K562 (cell line): ENCODE data around the gene ACAT2. TPM values are rescaled to one million over a fixed set of nuclear protein-coding genes. Genes with fewer than 3 reads are reported as not detected.
A peak's percentile ranks its signal among the peaks of the same experiment; 100 is the strongest.

Experiments
- ARHGAP35 ChIP-seq: fragments of 450-650 bp; IDR thresholded peaks from 2 replicates; pipeline ENCODE4 v1.6.1; 2018; ENCODE audit not compliant: partially characterized antibody
- CBFA2T2 ChIP-seq: fragments of 450-650 bp; conservative IDR thresholded peaks from 2 replicates; pipeline ENCODE4 v1.6.1; 2017; ENCODE audit warnings: mild to moderate bottlenecking
- DIDO1 ChIP-seq: fragments of 450-650 bp; IDR thresholded peaks from 2 replicates; pipeline ENCODE4 v1.6.1; 2016; ENCODE audit warnings: low read depth, missing biosample characterization, missing genetic modification characterization
- HEY1 ChIP-seq: fragments of 250-450 bp; sonication (Bioruptor Pico); IDR thresholded peaks from 2 replicates; pipeline ENCODE4 v1.5.0; 2020; ENCODE audit warnings: mild to moderate bottlenecking, moderate library complexity, borderline replicate concordance
- HNRNPH1 ChIP-seq: fragments of 200-400 bp; formaldehyde crosslinking; optimal IDR thresholded peaks from 2 replicates; pipeline ENCODE3; 2017; ENCODE audit warnings: low read depth, mild to moderate bottlenecking, low read length, moderate library complexity
- KDM2B ChIP-seq: fragments of 250-450 bp; sonication (Bioruptor Pico); IDR thresholded peaks from 2 replicates; pipeline ENCODE4 v1.8.0; 2021; ENCODE audit warnings: mild to moderate bottlenecking, moderate library complexity
- POLR2AphosphoS2 ChIP-seq: IDR thresholded peaks from 2 replicates; pipeline ENCODE4 v1.6.1; 2012; ENCODE audit warnings: low read length, improper control_type of control experiment
- POLR2H ChIP-seq: IDR thresholded peaks from 2 replicates; pipeline ENCODE4 v1.6.1; 2016; ENCODE audit warnings: missing genetic modification characterization, low read depth, mild to moderate bottlenecking, control low read depth, missing compliant biosample characterization, moderate library complexity
- RBM15 ChIP-seq: fragments of 200-400 bp; formaldehyde crosslinking; IDR thresholded peaks from 2 replicates; pipeline ENCODE4 v1.6.1; 2018; ENCODE audit warnings: mild to moderate bottlenecking, low read length, moderate library complexity; ENCODE audit not compliant: insufficient read depth
- RBM25 ChIP-seq: fragments of 200-400 bp; formaldehyde crosslinking; IDR thresholded peaks from 2 replicates; pipeline ENCODE4 v1.6.1; 2018; ENCODE audit warnings: low read length, low read depth, moderate library complexity; ENCODE audit not compliant: severe bottlenecking
- ZNF121 ChIP-seq: sonication (generic); formaldehyde crosslinking; conservative IDR thresholded peaks from 2 replicates; pipeline ENCODE4 v1.8.0; 2022; ENCODE audit warnings: missing genetic modification reagents
- ZNF766 ChIP-seq: fragments of 200-800 bp; sonication (Bioruptor generic); conservative IDR thresholded peaks from 2 replicates; pipeline ENCODE4 v1.6.1; 2016; ENCODE audit warnings: missing genetic modification characterization, missing compliant biosample characterization
- ZNF79 ChIP-seq: fragments of 250-450 bp; sonication (Bioruptor Pico); IDR thresholded peaks from 2 replicates; pipeline ENCODE4 v1.4.0; 2020; ENCODE audit warnings: low read depth, mild to moderate bottlenecking, moderate library complexity
- polyA plus RNA-seq, 8 experiments: library from polyadenylated mRNA; depleted of rRNA in 4 of 8; stranded (reverse) in 5 of 8; unstranded in 3 of 8; fragments of >200 nt; fragmentation: Nextera tagmentation in 2 of 8; fragmentation: Illumina TruSeq in 1 of 8; extraction: Ambion mirVana in 2 of 8; extraction: Trizol in 1 of 8; gene quantifications; 2 replicates each; pipeline versions ENCODE4 v1.2.1 to v1.2.3, GENCODE V29; 2011 to 2014; ENCODE audit warnings: inconsistent platforms in 1 of 8, missing spikeins in 1 of 8
- total RNA-seq, 7 experiments: library from RNA; depleted of rRNA in 6 of 7; stranded (reverse); fragments of >200 nt in 6 of 7; fragmentation: Illumina TruSeq in 2 of 7; extraction: Trizol in 2 of 7; gene quantifications; 2 replicates each; pipeline versions ENCODE4 v1.2.1 to v1.2.3, GENCODE V29; 2011 to 2021; ENCODE audit warnings: low replicate concordance in 1 of 7
- TF ChIP-seq, protein P1 (sequence below): fragments of 250-450 bp; sonication (Bioruptor Pico); IDR thresholded peaks from 2 replicates; pipeline ENCODE4 v1.5.0; 2021; ENCODE audit warnings: mild to moderate bottlenecking, borderline replicate concordance
- TF ChIP-seq, protein P2 (sequence below): IDR thresholded peaks from 2 replicates; pipeline ENCODE4 v1.6.1; 2011; ENCODE audit not compliant: insufficient read length; ENCODE audit errors: extremely low read depth
- TF ChIP-seq, protein P3 (sequence below), 3 experiments: IDR thresholded peaks in 2 of 3; conservative IDR thresholded peaks in 1 of 3; 2 replicates each; pipeline ENCODE4 v1.5.1; 2011 to 2012; ENCODE audit warnings: low read length in 3 of 3, mild to moderate bottlenecking in 3 of 3, control low read depth in 2 of 3, improper control_type of control experiment in 1 of 3, inconsistent platforms in 1 of 3, low read depth in 1 of 3, mixed read lengths in 1 of 3, moderate library complexity in 1 of 3; ENCODE audit not compliant: insufficient read depth in 2 of 3
- TF ChIP-seq, protein P4 (sequence below): fragments of 250-450 bp; sonication (Bioruptor Pico); IDR thresholded peaks from 2 replicates; pipeline ENCODE4 v1.5.0; 2020; ENCODE audit warnings: mild to moderate bottlenecking, borderline replicate concordance

Gene ACAT2
- total and polyA plus RNA-seq, 9 of the 15 experiments (the other 6 are each of a cell fraction or from before 2014, with no cell fraction given): 63.0 to 309 (median 144) TPM

DNA sequence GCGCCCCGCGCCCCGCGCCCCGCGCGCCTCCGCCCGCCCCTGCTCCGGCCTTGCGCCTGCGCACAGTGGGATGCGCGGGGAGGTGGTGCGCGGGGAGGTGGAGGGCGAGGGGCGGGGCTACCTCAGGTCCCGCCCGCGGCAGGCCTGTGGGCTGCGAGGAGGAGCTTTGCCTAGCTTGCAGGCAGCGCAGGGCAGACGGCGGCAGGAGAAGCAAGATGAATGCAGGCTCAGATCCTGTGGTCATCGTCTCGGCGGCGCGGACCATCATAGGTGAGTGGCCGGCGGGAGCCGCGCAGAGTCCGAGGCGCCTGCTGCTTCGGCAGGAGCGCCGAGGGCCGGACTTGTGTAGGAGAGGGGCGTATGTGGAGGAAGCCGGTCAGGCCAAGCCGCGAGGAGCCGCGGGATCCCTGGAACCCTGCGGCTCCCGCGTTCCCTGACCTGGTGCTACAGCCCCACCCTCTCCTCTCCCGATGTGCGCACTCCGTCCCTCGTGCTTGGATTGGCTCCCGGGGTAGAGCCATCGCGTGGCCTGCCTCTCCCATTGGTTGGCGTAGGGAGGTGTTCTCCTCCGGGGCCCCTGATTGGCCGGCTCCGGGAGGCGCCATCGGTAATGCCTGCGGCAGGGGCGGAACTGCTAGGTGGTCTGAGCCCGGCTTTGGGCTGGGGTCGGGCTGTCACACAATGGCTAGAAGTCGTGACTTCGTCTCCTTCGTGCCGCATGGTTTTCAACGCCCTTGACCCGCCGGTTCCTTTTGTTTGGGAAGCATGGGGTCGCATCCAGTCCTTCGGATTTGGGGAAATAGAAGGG, at the start of gene ACAT2 (continued):
- TF ChIP-seq RBM15: no peak
- TF ChIP-seq ZNF121: no peak
- TF ChIP-seq, protein P1, sequence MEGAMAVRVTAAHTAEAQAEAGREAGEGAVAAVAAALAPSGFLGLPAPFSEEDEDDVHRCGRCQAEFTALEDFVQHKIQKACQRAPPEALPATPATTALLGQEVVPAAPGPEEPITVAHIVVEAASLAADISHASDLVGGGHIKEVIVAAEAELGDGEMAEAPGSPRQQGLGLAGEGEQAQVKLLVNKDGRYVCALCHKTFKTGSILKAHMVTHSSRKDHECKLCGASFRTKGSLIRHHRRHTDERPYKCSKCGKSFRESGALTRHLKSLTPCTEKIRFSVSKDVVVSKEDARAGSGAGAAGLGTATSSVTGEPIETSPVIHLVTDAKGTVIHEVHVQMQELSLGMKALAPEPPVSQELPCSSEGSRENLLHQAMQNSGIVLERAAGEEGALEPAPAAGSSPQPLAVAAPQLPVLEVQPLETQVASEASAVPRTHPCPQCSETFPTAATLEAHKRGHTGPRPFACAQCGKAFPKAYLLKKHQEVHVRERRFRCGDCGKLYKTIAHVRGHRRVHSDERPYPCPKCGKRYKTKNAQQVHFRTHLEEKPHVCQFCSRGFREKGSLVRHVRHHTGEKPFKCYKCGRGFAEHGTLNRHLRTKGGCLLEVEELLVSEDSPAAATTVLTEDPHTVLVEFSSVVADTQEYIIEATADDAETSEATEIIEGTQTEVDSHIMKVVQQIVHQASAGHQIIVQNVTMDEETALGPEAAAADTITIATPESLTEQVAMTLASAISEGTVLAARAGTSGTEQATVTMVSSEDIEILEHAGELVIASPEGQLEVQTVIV (CRISPR knock-in tag): no peak
- TF ChIP-seq CBFA2T2: no peak
- TF ChIP-seq, protein P2, sequence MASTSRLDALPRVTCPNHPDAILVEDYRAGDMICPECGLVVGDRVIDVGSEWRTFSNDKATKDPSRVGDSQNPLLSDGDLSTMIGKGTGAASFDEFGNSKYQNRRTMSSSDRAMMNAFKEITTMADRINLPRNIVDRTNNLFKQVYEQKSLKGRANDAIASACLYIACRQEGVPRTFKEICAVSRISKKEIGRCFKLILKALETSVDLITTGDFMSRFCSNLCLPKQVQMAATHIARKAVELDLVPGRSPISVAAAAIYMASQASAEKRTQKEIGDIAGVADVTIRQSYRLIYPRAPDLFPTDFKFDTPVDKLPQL: no peak
- peak; percentile 90; the same call in 1 of the 2 replicates for TF ChIP-seq KDM2B (CRISPR knock-in tag)
- no peak for TF ChIP-seq ARHGAP35
- TF ChIP-seq, protein P3, sequence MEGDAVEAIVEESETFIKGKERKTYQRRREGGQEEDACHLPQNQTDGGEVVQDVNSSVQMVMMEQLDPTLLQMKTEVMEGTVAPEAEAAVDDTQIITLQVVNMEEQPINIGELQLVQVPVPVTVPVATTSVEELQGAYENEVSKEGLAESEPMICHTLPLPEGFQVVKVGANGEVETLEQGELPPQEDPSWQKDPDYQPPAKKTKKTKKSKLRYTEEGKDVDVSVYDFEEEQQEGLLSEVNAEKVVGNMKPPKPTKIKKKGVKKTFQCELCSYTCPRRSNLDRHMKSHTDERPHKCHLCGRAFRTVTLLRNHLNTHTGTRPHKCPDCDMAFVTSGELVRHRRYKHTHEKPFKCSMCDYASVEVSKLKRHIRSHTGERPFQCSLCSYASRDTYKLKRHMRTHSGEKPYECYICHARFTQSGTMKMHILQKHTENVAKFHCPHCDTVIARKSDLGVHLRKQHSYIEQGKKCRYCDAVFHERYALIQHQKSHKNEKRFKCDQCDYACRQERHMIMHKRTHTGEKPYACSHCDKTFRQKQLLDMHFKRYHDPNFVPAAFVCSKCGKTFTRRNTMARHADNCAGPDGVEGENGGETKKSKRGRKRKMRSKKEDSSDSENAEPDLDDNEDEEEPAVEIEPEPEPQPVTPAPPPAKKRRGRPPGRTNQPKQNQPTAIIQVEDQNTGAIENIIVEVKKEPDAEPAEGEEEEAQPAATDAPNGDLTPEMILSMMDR (IDR thresholded peaks at IDR 0.05 in 2 of 3, conservative IDR thresholded peaks at IDR 0.05 in 1 of 3; ENCODE audit: insufficient read depth in 2 of 3, low read depth in 1 of 3, low read length in 3 of 3): no peak
- TF ChIP-seq ZNF766 (CRISPR knock-in tag): no peak
- TF ChIP-seq HNRNPH1: no peak
- TF ChIP-seq ZNF79 (CRISPR knock-in tag): no peak
- no peak for TF ChIP-seq HEY1
- peak; percentile 93 for TF ChIP-seq RBM25
- TF ChIP-seq POLR2H (tag): no peak
- peak; percentile 35; the same call in 1 of the 2 replicates for TF ChIP-seq POLR2AphosphoS2
- TF ChIP-seq, protein P4, sequence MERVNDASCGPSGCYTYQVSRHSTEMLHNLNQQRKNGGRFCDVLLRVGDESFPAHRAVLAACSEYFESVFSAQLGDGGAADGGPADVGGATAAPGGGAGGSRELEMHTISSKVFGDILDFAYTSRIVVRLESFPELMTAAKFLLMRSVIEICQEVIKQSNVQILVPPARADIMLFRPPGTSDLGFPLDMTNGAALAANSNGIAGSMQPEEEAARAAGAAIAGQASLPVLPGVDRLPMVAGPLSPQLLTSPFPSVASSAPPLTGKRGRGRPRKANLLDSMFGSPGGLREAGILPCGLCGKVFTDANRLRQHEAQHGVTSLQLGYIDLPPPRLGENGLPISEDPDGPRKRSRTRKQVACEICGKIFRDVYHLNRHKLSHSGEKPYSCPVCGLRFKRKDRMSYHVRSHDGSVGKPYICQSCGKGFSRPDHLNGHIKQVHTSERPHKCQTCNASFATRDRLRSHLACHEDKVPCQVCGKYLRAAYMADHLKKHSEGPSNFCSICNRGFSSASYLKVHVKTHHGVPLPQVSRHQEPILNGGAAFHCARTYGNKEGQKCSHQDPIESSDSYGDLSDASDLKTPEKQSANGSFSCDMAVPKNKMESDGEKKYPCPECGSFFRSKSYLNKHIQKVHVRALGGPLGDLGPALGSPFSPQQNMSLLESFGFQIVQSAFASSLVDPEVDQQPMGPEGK: no peak
- TF ChIP-seq DIDO1 (tag): no peak
